ENCODE data around the gene CRTC3. TPM values are rescaled to one million over a fixed set of nuclear protein-coding genes. Genes with fewer than 3 reads are reported as not detected.
A peak's percentile ranks its signal among the peaks of the same experiment; 100 is the strongest.

Gene CRTC3
- total RNA-seq, 2 experiments from 2014 or later: 90.7 to 92.4 TPM

DNA sequence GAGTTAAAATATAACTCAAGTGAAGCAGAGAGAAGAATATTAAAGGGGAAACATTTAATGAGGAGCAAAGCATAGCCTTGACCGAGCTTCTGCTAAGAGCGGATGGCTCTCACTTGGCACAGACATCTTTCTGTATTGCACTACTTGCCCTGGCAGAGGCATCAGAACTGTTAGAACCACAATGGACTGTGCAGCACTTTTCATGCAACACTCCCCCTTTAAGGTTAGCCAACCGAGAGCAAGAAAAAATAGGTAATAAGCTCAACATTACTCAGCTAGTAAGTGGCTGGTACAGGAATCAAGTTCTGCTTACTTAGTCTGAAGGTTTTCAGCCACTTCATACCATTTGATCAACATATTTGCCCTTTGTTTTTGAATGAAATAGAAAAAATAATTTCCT is 33.7 kb downstream of the CRTC3 start:
- ChIA-PET POLR2A (interaction anchor here (0.8 to 3.7 kb wide), 11 partner anchors 9 to 56 kb away, joined by 3 to 23 read pairs (median 11); partner anchors contain the start of gene CRTC3), CTCF (interaction anchor here (1.5 kb wide), 1 partner anchor 40 kb away, joined by 4 read pairs; no protein-coding TSS in a partner anchor)
- Histone ChIP-seq H3K36me3 (ENCODE audit: insufficient read depth, low read length) (no peaks in the 10 kb centered on the region), H3K9me3 (ENCODE audit: control insufficient read depth in 1 of 2, insufficient read depth in 1 of 2, low read length in 2 of 2) (peaks cover 0 to 4% of the 10 kb centered on the region in 2 experiments), H3K4me3 (ENCODE audit: low read length) (no peak overlapping the region), H3K27ac (ENCODE audit: low read depth in 1 of 2, low read length in 2 of 2) (peak overlapping the region; percentile 62 to 68), H3K27me3 (ENCODE audit: control insufficient read depth in 1 of 2, insufficient read depth in 2 of 2, low read length in 2 of 2) (no peaks in the 10 kb centered on the region), H3K4me1 (ENCODE audit: insufficient read depth, low read length) (peaks cover 73% of the 10 kb centered on the region)
- ATAC-seq (ENCODE audit: poor library complexity) (no peak), DNase-seq (no peak)
- TF ChIP-seq, protein P1, sequence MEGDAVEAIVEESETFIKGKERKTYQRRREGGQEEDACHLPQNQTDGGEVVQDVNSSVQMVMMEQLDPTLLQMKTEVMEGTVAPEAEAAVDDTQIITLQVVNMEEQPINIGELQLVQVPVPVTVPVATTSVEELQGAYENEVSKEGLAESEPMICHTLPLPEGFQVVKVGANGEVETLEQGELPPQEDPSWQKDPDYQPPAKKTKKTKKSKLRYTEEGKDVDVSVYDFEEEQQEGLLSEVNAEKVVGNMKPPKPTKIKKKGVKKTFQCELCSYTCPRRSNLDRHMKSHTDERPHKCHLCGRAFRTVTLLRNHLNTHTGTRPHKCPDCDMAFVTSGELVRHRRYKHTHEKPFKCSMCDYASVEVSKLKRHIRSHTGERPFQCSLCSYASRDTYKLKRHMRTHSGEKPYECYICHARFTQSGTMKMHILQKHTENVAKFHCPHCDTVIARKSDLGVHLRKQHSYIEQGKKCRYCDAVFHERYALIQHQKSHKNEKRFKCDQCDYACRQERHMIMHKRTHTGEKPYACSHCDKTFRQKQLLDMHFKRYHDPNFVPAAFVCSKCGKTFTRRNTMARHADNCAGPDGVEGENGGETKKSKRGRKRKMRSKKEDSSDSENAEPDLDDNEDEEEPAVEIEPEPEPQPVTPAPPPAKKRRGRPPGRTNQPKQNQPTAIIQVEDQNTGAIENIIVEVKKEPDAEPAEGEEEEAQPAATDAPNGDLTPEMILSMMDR (IDR thresholded peaks at IDR 0.05): no peak
- H3K9me3 Mint-ChIP-seq: peaks cover 3% of the 10 kb centered on the region
- H3K4me3 Mint-ChIP-seq: peak overlapping the region; percentile 85
- peaks cover 27% of the 10 kb centered on the region for H3K36me3 Mint-ChIP-seq (ENCODE audit: low read depth)
- peak overlapping the region; percentile 93 for H3K27ac Mint-ChIP-seq
- peaks cover 85% of the 10 kb centered on the region for H3K4me1 Mint-ChIP-seq (ENCODE audit: low read depth)
- intact Hi-C loops (cut with DNase I, micrococcal nuclease): no loop called here
- H3K27me3 Mint-ChIP-seq: no peaks in the 10 kb centered on the region

DNA sequence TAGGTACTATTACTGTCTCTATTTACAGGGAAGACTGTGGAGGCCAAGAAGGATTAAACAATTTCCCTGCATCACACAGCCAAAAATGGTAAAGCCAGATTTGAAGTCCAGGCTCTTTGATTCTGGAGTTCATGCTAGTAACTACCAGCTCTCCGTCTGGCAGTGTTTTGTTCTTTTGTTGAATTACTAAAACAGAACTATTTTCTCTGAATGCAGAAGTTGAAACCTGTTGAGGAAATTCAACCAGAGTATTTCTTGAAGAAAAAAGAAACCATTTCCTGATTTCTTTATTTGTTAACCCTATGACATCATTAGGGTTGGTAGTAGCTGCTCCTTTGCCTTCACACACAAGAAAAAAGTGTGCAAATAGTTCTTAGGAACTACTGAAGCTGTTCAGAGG is 34.3 kb downstream of the CRTC3 start:
- no peaks in the 10 kb centered on the region for H3K27me3 Mint-ChIP-seq
- ATAC-seq (ENCODE audit: poor library complexity) (peak; percentile 38), DNase-seq (peak in 3 of 14 experiments; percentile 58 to 63 (median 61))
- Histone ChIP-seq H3K4me3 (ENCODE audit: low read length) (no peak overlapping the region), H3K36me3 (ENCODE audit: insufficient read depth, low read length) (no peaks in the 10 kb centered on the region), H3K27me3 (ENCODE audit: control insufficient read depth in 1 of 2, insufficient read depth in 2 of 2, low read length in 2 of 2) (no peaks in the 10 kb centered on the region), H3K4me1 (ENCODE audit: insufficient read depth, low read length) (peaks cover 79% of the 10 kb centered on the region), H3K9me3 (ENCODE audit: control insufficient read depth in 1 of 2, insufficient read depth in 1 of 2, low read length in 2 of 2) (peaks cover 0 to 4% of the 10 kb centered on the region in 2 experiments), H3K27ac (ENCODE audit: low read depth in 1 of 2, low read length in 2 of 2) (peak overlapping the region; percentile 62 to 68)
- peaks cover 87% of the 10 kb centered on the region for H3K4me1 Mint-ChIP-seq (ENCODE audit: low read depth)
- ChIA-PET POLR2A (interaction anchor here (0.8 to 3.7 kb wide), 14 partner anchors 9 to 71 kb away, joined by 3 to 23 read pairs (median 10); partner anchors contain the start of gene CRTC3), CTCF (interaction anchor here (1.5 kb wide), 1 partner anchor 40 kb away, joined by 4 read pairs; no protein-coding TSS in a partner anchor)
- peak overlapping the region; percentile 93 for H3K27ac Mint-ChIP-seq
- intact Hi-C loops (cut with DNase I, micrococcal nuclease): loop anchor here (2.0 kb wide), 2 partner anchors 15 to 31 kb away; no protein-coding TSS in a partner anchor
- TF ChIP-seq, protein P1 (IDR thresholded peaks at IDR 0.05): no peak
- peaks cover 22% of the 10 kb centered on the region for H3K36me3 Mint-ChIP-seq (ENCODE audit: low read depth)
- H3K4me3 Mint-ChIP-seq: peak overlapping the region; percentile 85
- peaks cover 3% of the 10 kb centered on the region for H3K9me3 Mint-ChIP-seq

DNA sequence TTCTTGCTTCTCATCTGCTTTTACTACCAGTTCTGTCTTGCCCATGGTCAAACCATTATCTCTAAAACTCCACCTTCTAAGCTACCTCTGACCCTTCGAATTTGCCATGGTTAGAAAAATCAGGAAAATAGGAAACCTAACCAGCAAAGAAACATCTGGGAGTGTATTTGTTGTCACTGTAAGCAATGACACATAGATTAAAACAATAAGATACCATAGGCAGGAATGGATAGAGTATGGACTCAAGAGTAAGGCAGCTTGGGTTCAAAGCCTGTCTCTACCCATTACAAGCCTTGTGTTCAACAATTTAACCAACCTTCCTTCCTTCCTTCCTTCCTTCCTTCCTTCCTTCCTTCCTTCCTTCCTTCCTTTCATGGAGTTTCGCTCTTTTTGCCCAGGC is 34.9 kb downstream of the CRTC3 start:
- Mint-ChIP-seq H3K27ac (peak overlapping the region; percentile 93), H3K9me3 (peaks cover 3% of the 10 kb centered on the region), H3K27me3 (no peaks in the 10 kb centered on the region), H3K4me1 (ENCODE audit: low read depth) (peaks cover 87% of the 10 kb centered on the region), H3K36me3 (ENCODE audit: low read depth) (peaks cover 17% of the 10 kb centered on the region), H3K4me3 (peak overlapping the region; percentile 85)
- no peak for ATAC-seq (ENCODE audit: poor library complexity)
- no peaks in the 10 kb centered on the region for H3K36me3 ChIP-seq (ENCODE audit: insufficient read depth, low read length)
- DNase-seq: no peak
- no peaks in the 10 kb centered on the region for H3K27me3 ChIP-seq (ENCODE audit: control insufficient read depth in 1 of 2, insufficient read depth in 2 of 2, low read length in 2 of 2)
- peaks cover 84% of the 10 kb centered on the region for H3K4me1 ChIP-seq (ENCODE audit: insufficient read depth, low read length)
- peaks cover 0 to 2% of the 10 kb centered on the region in 2 experiments for H3K9me3 ChIP-seq (ENCODE audit: control insufficient read depth in 1 of 2, insufficient read depth in 1 of 2, low read length in 2 of 2)
- peak overlapping the region; percentile 62 to 68 for H3K27ac ChIP-seq (ENCODE audit: low read depth in 1 of 2, low read length in 2 of 2)
- intact Hi-C loops (cut with DNase I, micrococcal nuclease): loop anchor here (2.0 kb wide), 2 partner anchors 14 to 30 kb away; no protein-coding TSS in a partner anchor
- ChIA-PET CTCF (interaction anchor here (1.5 kb wide), 1 partner anchor 39 kb away, joined by 4 read pairs; no protein-coding TSS in a partner anchor), POLR2A (interaction anchor here (0.8 to 3.7 kb wide), 12 partner anchors 8 to 71 kb away, joined by 3 to 23 read pairs (median 10); partner anchors contain the start of gene CRTC3)
- TF ChIP-seq, protein P1 (IDR thresholded peaks at IDR 0.05): no peak
- H3K4me3 ChIP-seq (ENCODE audit: low read length): no peak overlapping the region

Data from CD4-positive, alpha-beta T cell (primary cell).